Suprapubic skin (tissue), 4 donors: ENCODE data around the gene HDAC2. TPM values are rescaled to one million over a fixed set of nuclear protein-coding genes. Genes with fewer than 3 reads are reported as not detected.

Source experiments
- DNase-seq, 2 donors: peaks; one replicate each; pipeline ENCODE4 v3.0.0-alpha.2; 2019; ENCODE audit warnings: low spot score in 2 of 2
- H3K27ac ChIP-seq: fragments of 200-600 bp; sonication (generic); one replicate; pipeline ENCODE4 v1.5.1; 2019
- H3K27me3 ChIP-seq: fragments of 200-600 bp; sonication (generic); one replicate; pipeline ENCODE4 v1.5.1; 2019
- H3K36me3 ChIP-seq: fragments of 200-600 bp; sonication (generic); one replicate; pipeline ENCODE4 v1.5.1; 2019
- H3K4me1 ChIP-seq: fragments of 200-600 bp; sonication (generic); one replicate; pipeline ENCODE4 v1.5.1; 2019
- H3K4me3 ChIP-seq: fragments of 200-600 bp; sonication (generic); one replicate; pipeline ENCODE4 v1.5.1; 2019; ENCODE audit warnings: mild to moderate bottlenecking
- H3K9me3 ChIP-seq: fragments of 200-600 bp; sonication (generic); one replicate; pipeline ENCODE4 v1.5.1; 2019
- EP300 ChIP-seq: sonication (generic); formaldehyde crosslinking; IDR thresholded peaks from one replicate; pipeline ENCODE4 v1.6.1; 2017; ENCODE audit warnings: antibody characterized with exemption
- POLR2A ChIP-seq, 2 donors: fragments of 450-650 bp; IDR thresholded peaks; one replicate each; pipeline ENCODE4 v1.6.1; 2017; ENCODE audit warnings: antibody characterized with exemption in 2 of 2, mild to moderate bottlenecking in 2 of 2, moderate library complexity in 2 of 2
- POLR2AphosphoS5 ChIP-seq, 3 donors: sonication (generic); formaldehyde crosslinking; IDR thresholded peaks; one replicate each; pipeline ENCODE4 v1.6.1; 2017; ENCODE audit warnings: antibody characterized with exemption in 3 of 3
- WGBS: methylation state at CpG from one replicate; pipeline ENCODE4 v1.1.5; 2018; 5-methylcytosine and 5-hydroxymethylcytosine counted together
- total RNA-seq, 4 donors: library from RNA; depleted of rRNA; stranded (reverse); fragments of >200 nt; gene quantifications; one replicate each; pipeline ENCODE4 v1.1.0, GENCODE V29; 2016
- TF ChIP-seq, protein P1 (sequence below), 2 donors: fragments of 200-600 bp in 1 of 2; fragments of 450-650 bp in 1 of 2; sonication (generic) in 1 of 2; IDR thresholded peaks; one replicate each; pipeline ENCODE4 v1.5.1; 2016 to 2019; ENCODE audit warnings: antibody characterized with exemption in 2 of 2, mild to moderate bottlenecking in 1 of 2, moderate library complexity in 1 of 2

HDAC2 gene
- total RNA-seq, 4 donors from 2014 or later: 36.1 to 73.9 (median 46.9) TPM

DNA sequence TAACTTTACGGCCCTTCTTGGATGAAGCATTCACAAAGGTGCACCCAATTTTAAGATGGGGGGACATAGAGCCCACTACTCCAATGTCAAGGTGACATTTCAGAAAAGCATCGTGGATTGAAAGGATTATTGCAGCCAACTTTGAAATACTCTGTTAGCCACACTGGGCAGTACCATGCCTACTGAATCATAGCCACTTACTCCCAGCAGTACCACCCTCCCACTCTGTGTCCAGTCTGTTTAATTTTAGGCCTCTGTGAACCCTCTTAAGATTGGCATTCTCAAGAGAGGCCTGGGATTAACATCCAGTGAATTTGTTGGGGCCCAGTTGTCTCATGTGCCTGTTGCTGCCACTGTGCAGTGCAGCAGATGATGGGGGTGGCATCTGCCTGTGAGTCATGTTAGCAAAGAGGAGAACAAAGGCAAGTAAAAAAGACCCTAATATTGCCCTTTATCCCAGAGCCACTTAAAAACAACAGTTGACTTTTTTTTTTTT is 11.2 kb upstream of the HDAC2 start:
- no peak overlapping the region for H3K27ac ChIP-seq
- TF ChIP-seq POLR2A (IDR thresholded peaks at IDR 0.05) (no peak), POLR2AphosphoS5 (IDR thresholded peaks at IDR 0.05) (no peak), EP300 (no peak)
- TF ChIP-seq, protein P1, sequence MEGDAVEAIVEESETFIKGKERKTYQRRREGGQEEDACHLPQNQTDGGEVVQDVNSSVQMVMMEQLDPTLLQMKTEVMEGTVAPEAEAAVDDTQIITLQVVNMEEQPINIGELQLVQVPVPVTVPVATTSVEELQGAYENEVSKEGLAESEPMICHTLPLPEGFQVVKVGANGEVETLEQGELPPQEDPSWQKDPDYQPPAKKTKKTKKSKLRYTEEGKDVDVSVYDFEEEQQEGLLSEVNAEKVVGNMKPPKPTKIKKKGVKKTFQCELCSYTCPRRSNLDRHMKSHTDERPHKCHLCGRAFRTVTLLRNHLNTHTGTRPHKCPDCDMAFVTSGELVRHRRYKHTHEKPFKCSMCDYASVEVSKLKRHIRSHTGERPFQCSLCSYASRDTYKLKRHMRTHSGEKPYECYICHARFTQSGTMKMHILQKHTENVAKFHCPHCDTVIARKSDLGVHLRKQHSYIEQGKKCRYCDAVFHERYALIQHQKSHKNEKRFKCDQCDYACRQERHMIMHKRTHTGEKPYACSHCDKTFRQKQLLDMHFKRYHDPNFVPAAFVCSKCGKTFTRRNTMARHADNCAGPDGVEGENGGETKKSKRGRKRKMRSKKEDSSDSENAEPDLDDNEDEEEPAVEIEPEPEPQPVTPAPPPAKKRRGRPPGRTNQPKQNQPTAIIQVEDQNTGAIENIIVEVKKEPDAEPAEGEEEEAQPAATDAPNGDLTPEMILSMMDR (IDR thresholded peaks at IDR 0.05): no peak
- no peak overlapping the region for H3K4me3 ChIP-seq
- no peaks in the 10 kb centered on the region for H3K9me3 ChIP-seq
- no peaks in the 10 kb centered on the region for H3K4me1 ChIP-seq
- DNase-seq: no peak
- H3K36me3 ChIP-seq: no peaks in the 10 kb centered on the region
- no peaks in the 10 kb centered on the region for H3K27me3 ChIP-seq
- WGBS: 100% methylated on average over 2 of the region's 2 CpGs

- Histone ChIP-seq H3K36me3 (no peaks in the 10 kb centered on the region), H3K27ac (no peak overlapping the region), H3K27me3 (no peaks in the 10 kb centered on the region), H3K9me3 (no peaks in the 10 kb centered on the region), H3K4me3 (no peak overlapping the region), H3K4me1 (no peaks in the 10 kb centered on the region)
- 86% methylated on average over 4 of the region's 4 CpGs for WGBS
- no peak for TF ChIP-seq POLR2AphosphoS5 (IDR thresholded peaks at IDR 0.05)
- TF ChIP-seq POLR2A (IDR thresholded peaks at IDR 0.05): no peak
- TF ChIP-seq, protein P1 (IDR thresholded peaks at IDR 0.05): peak in 1 of 2 donors; percentile 32
- TF ChIP-seq EP300: no peak
- no peak for DNase-seq
These were observed 10.1 kb upstream of the HDAC2 start for GRCh38 chr6:113980937-113981554.

GRCh38 chr6:113979937-113980336 is 9.0 kb upstream of the HDAC2 start:
- Histone ChIP-seq H3K27me3 (no peaks in the 10 kb centered on the region), H3K4me1 (no peaks in the 10 kb centered on the region), H3K9me3 (no peaks in the 10 kb centered on the region), H3K4me3 (no peak overlapping the region), H3K36me3 (no peaks in the 10 kb centered on the region), H3K27ac (no peak overlapping the region)
- TF ChIP-seq, protein P1 (IDR thresholded peaks at IDR 0.05): no peak
- no peak for TF ChIP-seq POLR2AphosphoS5 (IDR thresholded peaks at IDR 0.05)
- no peak for TF ChIP-seq EP300
- no peak for TF ChIP-seq POLR2A (IDR thresholded peaks at IDR 0.05)
- 32% methylated on average over 1 of the region's 1 CpG for WGBS
- DNase-seq: no peak

DNA sequence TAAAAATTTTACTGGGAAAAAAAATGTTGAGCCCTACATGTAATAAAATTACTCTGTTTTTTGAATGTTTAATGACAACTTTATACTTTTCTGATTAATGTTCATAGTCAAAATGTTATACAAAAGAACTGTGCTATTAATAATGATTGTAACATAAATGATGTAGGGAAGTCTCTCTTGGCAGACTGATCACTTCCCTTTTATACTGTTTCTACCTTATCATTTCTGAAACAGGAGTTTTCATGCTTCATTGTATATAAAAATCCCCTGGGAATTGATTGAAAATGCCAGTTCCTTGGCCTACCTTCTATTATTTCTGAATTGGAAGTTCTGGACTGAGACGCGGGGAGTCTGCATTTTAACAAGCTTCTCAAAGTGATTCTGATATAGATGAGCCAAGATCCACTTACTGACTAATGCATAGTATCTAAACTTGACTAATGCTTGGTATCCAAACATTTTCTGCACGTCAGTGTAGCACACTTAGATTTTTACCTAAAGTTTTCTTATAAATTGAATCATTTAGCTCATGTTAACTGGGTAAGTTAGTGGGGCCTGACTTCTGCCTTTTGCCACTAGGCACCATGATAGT is 7.2 kb upstream of the HDAC2 start:
- TF ChIP-seq POLR2AphosphoS5 (IDR thresholded peaks at IDR 0.05): no peak
- no peak for TF ChIP-seq POLR2A (IDR thresholded peaks at IDR 0.05)
- TF ChIP-seq EP300: no peak
- TF ChIP-seq, protein P1 (IDR thresholded peaks at IDR 0.05): no peak
- Histone ChIP-seq H3K27ac (no peak overlapping the region), H3K4me3 (no peak overlapping the region), H3K9me3 (no peaks in the 10 kb centered on the region), H3K36me3 (no peaks in the 10 kb centered on the region), H3K4me1 (no peaks in the 10 kb centered on the region), H3K27me3 (no peaks in the 10 kb centered on the region)
- DNase-seq: no peak
- 94% methylated on average over 3 of the region's 3 CpGs for WGBS

DNA sequence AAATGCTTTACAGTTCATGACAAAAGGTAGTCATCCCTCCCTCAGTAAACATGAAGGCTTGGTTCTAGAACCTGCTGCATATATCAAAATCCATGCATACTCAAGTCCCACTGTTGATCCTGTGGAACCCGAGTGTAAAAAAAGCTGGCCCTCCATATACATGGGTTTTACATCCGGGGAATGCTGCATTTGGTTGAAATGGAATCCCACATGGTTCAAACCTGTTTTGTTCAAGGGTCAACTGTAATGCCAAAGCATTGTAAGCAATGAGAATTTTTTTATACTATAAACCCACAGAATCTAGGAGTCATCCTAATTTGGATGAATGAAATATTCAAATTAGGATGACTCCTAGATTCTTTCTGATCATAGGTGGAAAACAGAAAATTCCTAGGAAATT is 5.9 kb upstream of the HDAC2 start:
- no peak for TF ChIP-seq POLR2AphosphoS5 (IDR thresholded peaks at IDR 0.05)
- TF ChIP-seq EP300: no peak
- TF ChIP-seq POLR2A (IDR thresholded peaks at IDR 0.05): no peak
- TF ChIP-seq, protein P1 (IDR thresholded peaks at IDR 0.05): no peak
- no peak for DNase-seq
- no peaks in the 10 kb centered on the region for H3K9me3 ChIP-seq
- H3K4me3 ChIP-seq: no peak overlapping the region
- H3K4me1 ChIP-seq: peaks cover 4% of the 10 kb centered on the region
- no peaks in the 10 kb centered on the region for H3K27me3 ChIP-seq
- no peaks in the 10 kb centered on the region for H3K36me3 ChIP-seq
- no peak overlapping the region for H3K27ac ChIP-seq
- 93% methylated on average over 2 of the region's 2 CpGs for WGBS
